Ecto neural progenitor cell (in vitro differentiated cells): ENCODE data around the gene PSMG3.

Experiments used
- DNase-seq: peaks from one replicate; pipeline ENCODE4 v3.0.0-alpha.2; 2018; ENCODE audit warnings: low spot score

The PSMG3 gene

DNA sequence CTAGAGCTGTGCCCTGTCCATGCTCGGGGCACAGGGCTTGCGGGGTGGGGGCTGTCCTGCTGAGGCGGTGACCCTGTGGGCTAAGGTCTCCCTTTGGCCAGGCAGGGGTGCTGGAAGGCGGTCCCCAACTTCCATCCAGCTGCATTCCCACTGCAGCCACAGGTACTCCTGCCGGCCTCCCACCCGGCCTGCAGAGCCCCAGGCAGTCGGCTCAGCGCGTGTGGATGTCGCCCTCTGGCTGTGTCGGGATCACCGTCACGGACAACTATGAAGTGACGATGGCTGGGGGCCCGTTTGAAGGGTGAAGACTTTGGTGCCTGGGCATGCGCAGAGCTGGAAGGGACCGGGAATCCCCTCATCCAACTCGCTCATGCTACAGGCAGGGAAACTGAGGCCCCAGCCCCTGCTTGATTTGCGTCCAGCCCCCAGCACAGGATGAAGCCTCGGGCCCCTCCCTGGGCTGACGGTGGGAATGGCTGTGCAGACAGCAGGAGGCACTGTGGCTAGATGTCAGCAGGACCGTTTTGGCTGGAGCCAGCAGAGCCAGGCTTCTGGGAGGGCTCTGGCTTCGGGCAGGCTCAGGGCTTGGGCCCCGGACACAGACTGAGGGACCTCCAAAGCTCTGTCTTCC lies 11.5 kb downstream of the PSMG3 start:
- no peak for DNase-seq

- no peak for DNase-seq
Measured at GRCh38 chr7:1557771-1558170, 12.1 kb downstream of the PSMG3 start.

GRCh38 chr7:1557006-1557405 lies 12.8 kb downstream of the PSMG3 start:
- no peak for DNase-seq

DNA sequence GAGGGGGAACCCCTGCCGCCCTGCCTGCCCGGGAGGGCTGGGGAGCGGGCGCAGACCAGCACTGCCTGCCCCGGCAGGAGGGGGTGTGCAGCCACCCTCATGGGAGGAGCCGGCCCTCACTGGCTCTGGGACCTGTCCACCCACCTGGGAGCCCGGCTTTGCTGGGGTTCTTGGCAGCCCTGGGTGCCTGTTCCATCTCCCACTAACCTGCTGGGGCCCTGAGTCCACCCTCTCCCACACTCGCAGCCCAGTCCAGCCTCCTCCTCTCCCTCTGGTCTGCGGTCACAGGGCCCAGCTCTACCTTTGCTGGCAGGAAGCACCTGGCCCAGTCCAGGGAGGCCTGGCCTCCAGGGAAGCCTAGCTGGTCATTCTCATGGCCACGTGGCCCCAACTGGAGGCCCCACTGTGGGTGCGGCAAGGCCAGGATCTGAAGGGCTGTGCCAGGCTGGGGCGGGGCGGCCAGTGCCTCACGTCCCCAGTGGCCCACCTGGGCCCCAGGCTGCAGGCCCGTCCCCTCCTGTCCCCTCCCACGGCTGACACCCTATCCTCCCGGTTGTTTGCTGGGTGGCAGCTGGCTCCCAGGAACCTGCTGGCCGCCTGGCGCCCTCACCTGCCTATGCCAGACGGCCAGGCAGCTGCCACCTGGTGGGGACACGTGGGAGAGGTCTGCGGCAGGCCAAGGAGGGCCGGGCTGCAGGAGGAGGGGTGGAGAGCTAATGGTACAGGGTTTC lies 13.9 kb downstream of the PSMG3 start, which contains the start of gene TMEM184A:
TSS of gene TMEM184A (minus strand) at position 393 of the 731 bp plus-strand sequence. CDS start 721 bp downstream, outside the sequence.
- DNase-seq: no peak

DNA sequence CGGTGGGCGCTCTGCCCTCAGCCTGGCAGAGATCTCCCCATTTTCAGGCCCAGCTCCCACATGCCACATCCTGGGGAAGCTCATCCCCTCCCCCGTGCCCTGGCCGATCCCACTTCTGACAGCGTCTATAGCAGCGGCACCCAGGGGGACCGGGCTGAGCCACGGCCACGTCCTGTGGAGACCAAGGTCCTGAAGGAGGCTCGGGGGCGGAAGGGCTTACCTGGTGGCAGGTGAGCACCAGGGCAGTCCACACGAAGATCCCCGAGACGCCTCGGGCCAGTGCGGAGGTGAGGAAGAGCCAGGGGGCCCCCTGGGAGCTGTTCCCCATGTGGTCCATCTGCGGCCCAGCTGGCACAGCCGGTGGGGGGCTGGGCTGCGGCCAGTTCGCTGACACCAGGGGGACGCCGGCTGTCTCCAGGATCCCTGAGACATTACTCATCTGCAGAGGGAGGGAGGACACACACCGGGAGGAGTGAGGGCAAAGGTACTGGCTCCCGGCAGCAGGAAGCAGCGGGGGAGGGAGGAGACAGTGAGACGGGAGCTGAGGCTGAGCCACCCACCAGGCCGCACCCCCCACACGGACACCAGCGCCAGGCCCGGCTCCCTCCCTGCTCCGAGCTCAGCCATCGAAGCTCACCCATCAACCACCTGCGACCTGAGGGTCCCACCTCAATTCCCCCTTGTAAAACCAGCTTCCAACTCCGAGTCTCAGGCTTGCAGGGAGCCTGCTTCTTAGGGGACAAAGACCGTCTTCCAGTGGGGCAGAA lies 14.6 kb downstream of the PSMG3 start:
- DNase-seq: no peak

DNA sequence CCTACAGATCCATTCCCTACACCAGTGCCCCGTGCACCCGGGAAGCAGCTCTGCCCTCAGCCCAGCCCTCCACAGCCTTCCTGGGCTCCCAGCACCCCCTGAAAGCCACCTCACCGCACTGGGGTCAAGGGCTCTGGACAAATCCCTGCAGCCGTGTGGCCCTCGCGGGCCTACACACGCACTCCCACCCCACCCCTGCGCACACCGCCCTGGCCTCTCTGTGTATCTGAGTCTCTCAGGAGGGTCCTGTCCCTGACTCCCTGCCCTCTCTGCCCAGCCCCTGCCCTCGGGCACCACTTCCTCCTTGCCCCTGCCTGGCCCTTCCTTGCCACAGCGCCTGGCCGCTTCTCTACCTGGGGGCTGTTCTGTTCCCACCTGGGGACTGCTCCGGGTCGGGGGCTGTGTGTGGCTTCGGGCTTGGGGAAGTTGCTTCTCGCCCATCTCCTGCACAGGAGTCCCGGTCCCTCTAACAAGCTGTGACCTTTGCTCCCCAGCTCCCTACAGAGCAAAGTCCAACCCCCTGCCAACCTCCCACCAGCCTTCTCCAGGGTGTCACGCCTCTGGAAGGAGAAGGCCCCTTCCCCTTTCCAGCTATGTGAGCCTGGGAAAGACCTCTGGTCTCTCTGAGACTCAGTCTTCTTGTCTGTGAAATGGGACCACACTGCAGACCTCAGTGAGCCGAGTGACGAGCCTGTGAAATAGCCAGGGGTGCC lies 15.3 kb downstream of the PSMG3 start:
- no peak for DNase-seq

GRCh38 chr7:1553512-1554210 lies 16.2 kb downstream of the PSMG3 start:
- DNase-seq: no peak

DNA sequence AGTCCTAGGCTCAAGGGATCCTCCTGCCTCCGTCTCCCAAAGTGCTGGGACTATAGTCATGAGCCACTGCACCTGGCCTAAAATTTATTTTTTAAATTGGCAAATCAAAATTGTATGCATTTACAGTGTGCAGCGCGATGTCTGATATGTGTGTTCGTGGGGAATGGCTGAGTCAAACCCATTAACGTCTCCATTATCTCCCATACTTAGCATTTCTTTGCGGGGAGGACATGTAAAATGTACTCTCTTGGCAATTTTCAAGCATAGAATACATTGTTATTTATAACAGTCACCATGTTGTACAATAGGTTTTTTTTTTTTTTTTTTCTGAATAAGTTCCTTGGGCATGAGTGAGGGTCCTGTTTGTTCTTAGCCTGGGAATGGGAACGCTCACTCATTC lies 17.6 kb downstream of the PSMG3 start:
- no peak for DNase-seq

- DNase-seq: no peak
Measured at GRCh38 chr7:1550846-1551155, 19.0 kb downstream of the PSMG3 start.

GRCh38 chr7:1550005-1550845 lies 19.6 kb downstream of the PSMG3 start:
- DNase-seq: no peak

- DNase-seq: no peak
Measured at GRCh38 chr7:1549357-1550004, 20.4 kb downstream of the PSMG3 start.

DNA sequence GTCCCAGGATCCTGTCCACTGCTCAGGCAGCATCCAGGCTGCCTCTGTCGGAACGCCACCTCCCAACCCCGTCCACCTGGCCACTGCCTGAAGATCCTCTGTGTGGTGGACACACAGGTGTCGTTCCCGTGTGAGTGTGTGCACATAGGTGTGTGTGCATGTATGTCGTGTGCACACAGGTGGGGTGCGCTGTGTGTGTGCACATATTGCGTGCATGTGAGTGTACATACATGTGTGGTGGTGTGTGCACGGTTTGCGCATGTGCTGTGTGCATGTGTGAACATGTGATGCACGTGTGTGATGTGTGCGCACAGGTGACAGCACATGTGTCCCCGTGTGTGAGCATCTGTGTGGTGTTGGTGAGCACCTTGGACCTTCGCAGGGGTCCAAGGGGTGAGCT lies 20.9 kb downstream of the PSMG3 start:
- DNase-seq: no peak

DNA sequence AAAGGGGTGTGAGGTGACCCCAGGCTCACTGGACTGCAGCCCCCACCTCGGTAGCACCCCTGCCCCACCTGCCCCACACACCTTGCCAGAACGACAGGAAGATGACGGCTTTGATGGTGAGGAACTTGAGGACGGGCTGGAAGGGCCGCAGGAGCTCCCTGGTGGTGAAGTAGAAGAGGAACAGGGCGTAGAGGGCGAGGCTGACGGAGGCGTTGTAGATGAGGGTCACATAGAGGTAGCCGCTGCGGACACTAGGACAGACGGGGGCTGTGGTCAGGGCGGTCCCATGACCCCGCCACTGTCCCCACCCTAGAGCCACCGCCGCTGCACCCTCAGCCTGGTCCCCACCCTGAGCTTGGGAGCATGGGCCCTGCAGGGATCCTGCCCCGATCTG lies 21.4 kb downstream of the PSMG3 start:
- no peak for DNase-seq

DNA sequence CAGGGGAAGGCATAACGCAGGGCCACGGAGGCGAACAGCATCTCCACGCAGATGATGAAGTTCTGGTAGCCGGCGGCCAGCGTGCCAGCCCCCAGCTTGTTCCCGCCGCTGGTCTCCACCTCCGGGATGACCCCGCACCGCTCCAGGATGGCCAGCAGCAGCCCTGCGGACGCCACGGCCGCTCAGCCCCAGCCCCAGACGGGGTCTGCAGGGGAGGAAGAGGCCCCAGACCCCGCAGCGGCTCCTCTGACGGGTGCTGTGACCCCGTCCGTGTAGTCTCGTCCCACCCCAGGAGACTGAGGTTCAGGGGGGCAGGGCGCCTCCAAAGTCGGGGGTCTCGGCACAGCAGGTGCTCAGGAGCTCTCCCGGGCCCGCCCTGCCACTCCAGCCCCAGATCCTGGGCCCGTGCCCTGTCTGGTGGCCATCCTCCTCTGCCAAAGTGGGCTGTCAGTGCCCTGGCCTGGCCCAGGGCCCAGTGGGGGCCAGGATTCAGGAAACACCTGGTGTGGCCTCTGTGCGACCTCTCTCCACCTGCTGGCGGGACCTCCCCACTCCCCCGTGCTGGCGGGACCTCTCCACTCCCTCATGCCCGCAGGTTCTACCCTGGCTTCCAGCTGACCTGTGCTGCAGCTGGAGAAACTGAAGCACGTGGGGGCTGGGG lies 21.9 kb downstream of the PSMG3 start:
- DNase-seq: no peak

DNA sequence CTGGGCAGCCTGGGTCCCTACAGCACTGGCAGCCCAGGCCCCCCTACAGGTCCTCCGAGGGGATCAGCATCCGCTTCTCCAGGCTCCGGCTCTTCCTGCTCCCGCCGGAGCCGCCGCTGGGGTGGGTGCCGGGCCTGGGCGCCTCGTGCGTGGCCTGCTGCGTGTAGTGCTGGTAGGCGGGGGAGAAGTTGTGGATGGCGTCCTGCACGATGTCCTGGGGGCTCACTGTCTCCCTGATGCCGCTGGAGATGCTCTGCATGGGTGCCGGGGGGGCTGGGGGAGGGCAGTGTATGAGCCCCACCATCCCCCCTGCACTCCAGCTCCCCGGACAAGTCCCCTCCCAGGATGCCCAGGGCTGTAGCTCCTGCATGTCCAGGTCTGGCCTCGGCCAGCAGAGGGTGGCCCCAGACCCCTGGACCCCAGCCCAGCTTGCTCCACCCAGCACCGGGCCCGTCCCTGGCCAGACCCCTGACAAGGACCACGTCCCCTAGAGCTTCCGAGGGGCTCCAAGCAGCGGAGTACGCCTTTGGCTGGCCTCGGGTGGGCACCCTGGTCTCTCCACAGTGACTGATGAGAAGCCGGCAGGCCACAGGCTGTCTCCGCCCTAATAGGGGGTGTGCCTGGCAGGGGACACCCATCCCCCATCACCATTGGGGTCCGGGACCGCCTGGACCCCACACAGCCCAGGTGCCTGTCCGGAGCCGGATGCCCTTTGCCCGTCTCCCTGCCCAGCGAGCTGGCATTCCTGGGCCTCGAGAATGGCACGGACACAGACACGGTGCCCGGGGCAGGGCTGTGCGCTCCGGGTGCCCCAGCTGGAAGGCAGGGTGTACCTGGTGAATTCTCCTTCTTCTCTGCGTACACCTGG lies 22.7 kb downstream of the PSMG3 start:
- DNase-seq: no peak

GRCh38 chr7:1546274-1546908 lies 23.4 kb downstream of the PSMG3 start:
- no peak for DNase-seq

- DNase-seq: no peak
Measured at GRCh38 chr7:1545417-1546246, 24.2 kb downstream of the PSMG3 start.
